Measurements from ENCODE around the gene KCNH3. TPM values are rescaled to one million over a fixed set of nuclear protein-coding genes. Genes with fewer than 3 reads are reported as not detected.

KCNH3 gene, protein sequence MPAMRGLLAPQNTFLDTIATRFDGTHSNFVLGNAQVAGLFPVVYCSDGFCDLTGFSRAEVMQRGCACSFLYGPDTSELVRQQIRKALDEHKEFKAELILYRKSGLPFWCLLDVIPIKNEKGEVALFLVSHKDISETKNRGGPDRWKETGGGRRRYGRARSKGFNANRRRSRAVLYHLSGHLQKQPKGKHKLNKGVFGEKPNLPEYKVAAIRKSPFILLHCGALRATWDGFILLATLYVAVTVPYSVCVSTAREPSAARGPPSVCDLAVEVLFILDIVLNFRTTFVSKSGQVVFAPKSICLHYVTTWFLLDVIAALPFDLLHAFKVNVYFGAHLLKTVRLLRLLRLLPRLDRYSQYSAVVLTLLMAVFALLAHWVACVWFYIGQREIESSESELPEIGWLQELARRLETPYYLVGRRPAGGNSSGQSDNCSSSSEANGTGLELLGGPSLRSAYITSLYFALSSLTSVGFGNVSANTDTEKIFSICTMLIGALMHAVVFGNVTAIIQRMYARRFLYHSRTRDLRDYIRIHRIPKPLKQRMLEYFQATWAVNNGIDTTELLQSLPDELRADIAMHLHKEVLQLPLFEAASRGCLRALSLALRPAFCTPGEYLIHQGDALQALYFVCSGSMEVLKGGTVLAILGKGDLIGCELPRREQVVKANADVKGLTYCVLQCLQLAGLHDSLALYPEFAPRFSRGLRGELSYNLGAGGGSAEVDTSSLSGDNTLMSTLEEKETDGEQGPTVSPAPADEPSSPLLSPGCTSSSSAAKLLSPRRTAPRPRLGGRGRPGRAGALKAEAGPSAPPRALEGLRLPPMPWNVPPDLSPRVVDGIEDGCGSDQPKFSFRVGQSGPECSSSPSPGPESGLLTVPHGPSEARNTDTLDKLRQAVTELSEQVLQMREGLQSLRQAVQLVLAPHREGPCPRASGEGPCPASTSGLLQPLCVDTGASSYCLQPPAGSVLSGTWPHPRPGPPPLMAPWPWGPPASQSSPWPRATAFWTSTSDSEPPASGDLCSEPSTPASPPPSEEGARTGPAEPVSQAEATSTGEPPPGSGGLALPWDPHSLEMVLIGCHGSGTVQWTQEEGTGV
- not detected in 2 replicates for total RNA-seq (2014; rRNA removed; shearing (Covaris generic); ENCODE audit: low replicate concordance)

DNA sequence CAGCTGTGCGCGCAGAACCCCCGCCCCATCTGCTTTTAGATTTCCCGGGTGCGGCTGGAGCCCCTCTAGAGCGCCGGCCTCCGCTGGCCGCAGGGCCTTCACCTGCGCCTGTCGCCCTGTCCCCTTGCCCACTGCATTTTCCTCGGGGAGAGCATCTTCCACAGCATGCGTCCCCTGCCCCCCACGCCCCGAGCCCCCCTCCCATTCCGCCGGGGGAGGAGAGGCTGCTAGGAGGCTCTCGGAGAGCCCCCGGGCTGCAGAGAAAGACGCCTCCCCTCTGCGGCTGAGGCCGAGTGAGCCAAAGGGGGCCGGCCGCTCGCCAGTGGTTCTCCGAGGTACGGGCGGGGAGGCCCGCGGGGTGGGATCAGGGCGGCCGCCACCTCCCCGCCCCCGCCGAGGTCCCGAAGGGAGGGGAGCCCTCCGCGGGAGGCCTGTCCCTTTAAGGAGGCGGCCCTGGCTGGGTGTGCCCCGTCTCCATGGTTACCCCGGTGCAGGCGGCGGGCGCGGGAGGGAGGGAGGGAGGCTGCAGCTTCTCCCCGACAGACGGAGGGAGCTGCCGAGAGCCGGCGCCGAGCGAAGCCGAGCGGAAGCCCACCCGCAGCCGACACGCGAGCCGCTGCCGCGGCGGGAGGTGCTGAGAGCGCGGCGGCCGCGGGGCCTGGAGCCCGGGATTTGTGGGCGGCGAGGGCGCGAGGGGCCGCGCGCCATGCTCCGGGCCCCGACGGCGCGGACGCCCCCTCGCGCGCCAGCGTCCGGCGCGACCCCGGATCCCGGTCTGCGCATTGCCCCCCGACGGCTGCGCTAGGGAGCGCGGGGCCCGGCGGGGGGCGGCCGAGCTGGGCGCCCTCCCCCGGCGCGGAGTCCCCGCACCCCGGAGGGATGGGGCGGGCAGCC is at the start of gene KCNH3:
KCNH3 (plus strand) TSS at position 521 of the 894 bp plus-strand sequence. CDS start 387 bp downstream, outside the sequence.
- Histone ChIP-seq H3K9me3 (ENCODE audit: low read length) (no peaks in the 10 kb centered on the region), H3K4me3 (ENCODE audit: low read length) (peak within 1 kb of the TSS; percentile 60; the same call in 1 of the 2 replicates), H3K9me2 (replicated peaks; ENCODE audit: insufficient read depth, low read length) (no peaks in the 10 kb centered on the region), H3K79me2 (ENCODE audit: low read length) (no peaks in the 10 kb centered on the region), H3K4me2 (ENCODE audit: low read depth, low read length, poor library complexity, severe bottlenecking) (peak within 1 kb of the TSS; percentile 53), H3K27ac (ENCODE audit: low read length) (no peak within 1 kb of the TSS), H4K20me1 (ENCODE audit: insufficient read depth, low read depth, low read length) (0 out of 2 replicates have a peak, but pooled peaks cover 3% of the 10 kb centered on the region), H3K4me1 (ENCODE audit: low read length) (peaks cover 31% of the 10 kb centered on the region), H3K36me3 (ENCODE audit: insufficient read depth, low read length) (no peaks in the 10 kb centered on the region), H3K27me3 (ENCODE audit: low read length) (no peaks in the 10 kb centered on the region), H3K9ac (ENCODE audit: low read length) (peak within 1 kb of the TSS; percentile 30; the same call in 1 of the 2 replicates), H2AFZ (ENCODE audit: low read length) (no peak within 1 kb of the TSS)
- DNase-seq = peak; percentile 83

DNA sequence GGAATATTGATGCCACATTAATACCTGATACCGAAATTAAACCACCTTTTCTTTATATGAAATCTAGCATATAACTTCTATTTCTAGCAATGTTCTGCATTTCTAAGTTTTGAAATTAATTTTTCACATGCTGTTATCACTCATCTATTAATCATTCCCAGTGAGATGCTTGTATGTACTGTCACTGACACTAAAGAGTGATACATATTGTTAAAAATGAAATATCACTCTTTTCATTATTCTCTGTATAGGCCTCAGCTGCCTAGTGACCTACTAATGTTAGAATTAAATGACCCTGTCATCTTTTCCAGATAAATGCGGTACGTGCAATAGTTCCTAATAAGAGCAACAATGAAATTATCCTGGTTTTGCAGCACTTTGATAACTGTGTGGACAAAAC is 49.7 kb upstream of the KCNH3 start:
- DNase-seq = no peak
- Histone ChIP-seq H3K27me3 (ENCODE audit: low read length) (no peaks in the 10 kb centered on the region), H3K36me3 (ENCODE audit: insufficient read depth, low read length) (peaks cover 4% of the 10 kb centered on the region; the same call in 1 of the 2 replicates), H3K9me3 (ENCODE audit: low read length) (no peaks in the 10 kb centered on the region), H3K27ac (ENCODE audit: low read length) (no peak overlapping the region), H3K4me1 (ENCODE audit: low read length) (no peaks in the 10 kb centered on the region), H3K79me2 (ENCODE audit: low read length) (peaks cover 34% of the 10 kb centered on the region; the same call in 1 of the 2 replicates), H3K4me3 (ENCODE audit: low read length) (no peak overlapping the region), H3K9ac (ENCODE audit: low read length) (no peak overlapping the region), H4K20me1 (ENCODE audit: insufficient read depth, low read depth, low read length) (no peaks in the 10 kb centered on the region), H3K9me2 (replicated peaks; ENCODE audit: insufficient read depth, low read length) (no peaks in the 10 kb centered on the region), H2AFZ (ENCODE audit: low read length) (no peak overlapping the region), H3K4me2 (ENCODE audit: low read depth, low read length, poor library complexity, severe bottlenecking) (no peak overlapping the region)

DNA sequence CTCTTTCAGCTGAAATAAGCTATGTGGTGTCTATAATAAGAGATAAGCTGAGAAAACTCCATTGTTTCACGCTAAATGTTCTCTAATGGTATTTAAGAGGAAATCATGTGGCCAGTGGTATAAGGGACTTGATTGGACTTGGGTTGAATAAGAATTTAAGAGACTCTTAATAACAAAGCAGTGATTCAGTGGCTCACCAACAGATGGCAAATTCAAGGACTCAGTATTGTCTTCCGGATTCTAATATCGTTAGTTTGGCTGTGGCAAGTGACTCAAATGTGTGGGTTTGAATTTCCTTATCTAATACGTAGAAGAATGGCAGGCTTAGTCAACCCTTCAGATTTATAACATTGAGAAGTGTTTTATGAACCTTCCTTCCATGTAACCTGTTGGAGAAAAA is 49.1 kb upstream of the KCNH3 start:
- no peak overlapping the region for H2AFZ ChIP-seq (ENCODE audit: low read length)
- no peaks in the 10 kb centered on the region for H3K9me3 ChIP-seq (ENCODE audit: low read length)
- no peaks in the 10 kb centered on the region for H3K9me2 ChIP-seq (replicated peaks; ENCODE audit: insufficient read depth, low read length)
- H3K79me2 ChIP-seq (ENCODE audit: low read length) = peaks cover 29% of the 10 kb centered on the region; the same call in 1 of the 2 replicates
- H3K27me3 ChIP-seq (ENCODE audit: low read length) = no peaks in the 10 kb centered on the region
- no peaks in the 10 kb centered on the region for H3K4me1 ChIP-seq (ENCODE audit: low read length)
- peaks cover 10% of the 10 kb centered on the region; the same call in 1 of the 2 replicates for H3K36me3 ChIP-seq (ENCODE audit: insufficient read depth, low read length)
- H3K4me3 ChIP-seq (ENCODE audit: low read length) = no peak overlapping the region
- H3K9ac ChIP-seq (ENCODE audit: low read length) = no peak overlapping the region
- no peaks in the 10 kb centered on the region for H4K20me1 ChIP-seq (ENCODE audit: insufficient read depth, low read depth, low read length)
- H3K27ac ChIP-seq (ENCODE audit: low read length) = no peak overlapping the region
- DNase-seq = no peak
- H3K4me2 ChIP-seq (ENCODE audit: low read depth, low read length, poor library complexity, severe bottlenecking) = no peak overlapping the region

DNA sequence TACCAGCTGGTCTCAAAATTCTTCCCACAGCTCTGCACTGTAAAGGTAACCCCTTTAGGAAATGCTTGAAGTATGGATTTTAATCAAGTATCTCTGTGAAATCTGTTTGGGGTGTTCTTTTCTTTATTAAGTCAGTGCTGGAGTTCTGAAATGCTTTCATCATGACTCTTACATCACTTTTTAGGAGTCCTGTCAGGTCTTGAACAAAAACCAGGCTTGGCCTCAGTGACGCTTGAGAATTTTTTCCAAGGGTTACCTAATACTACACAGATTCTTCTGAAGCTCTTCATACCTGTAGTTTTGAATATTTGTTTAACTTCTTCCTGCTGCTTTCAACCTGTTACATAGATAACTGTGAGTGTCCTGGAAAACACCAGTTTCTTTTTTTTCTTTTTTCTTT is 47.0 kb upstream of the KCNH3 start:
- Histone ChIP-seq H3K4me1 (ENCODE audit: low read length) (no peaks in the 10 kb centered on the region), H3K4me3 (ENCODE audit: low read length) (no peak overlapping the region), H3K9me3 (ENCODE audit: low read length) (no peaks in the 10 kb centered on the region), H2AFZ (ENCODE audit: low read length) (no peak overlapping the region), H3K79me2 (ENCODE audit: low read length) (peaks cover 22% of the 10 kb centered on the region; the same call in 1 of the 2 replicates), H3K27me3 (ENCODE audit: low read length) (no peaks in the 10 kb centered on the region), H3K36me3 (ENCODE audit: insufficient read depth, low read length) (peaks cover 28% of the 10 kb centered on the region; the same call in 1 of the 2 replicates), H3K9me2 (replicated peaks; ENCODE audit: insufficient read depth, low read length) (no peaks in the 10 kb centered on the region), H4K20me1 (ENCODE audit: insufficient read depth, low read depth, low read length) (no peaks in the 10 kb centered on the region), H3K9ac (ENCODE audit: low read length) (no peak overlapping the region), H3K4me2 (ENCODE audit: low read depth, low read length, poor library complexity, severe bottlenecking) (no peak overlapping the region), H3K27ac (ENCODE audit: low read length) (no peak overlapping the region)
- DNase-seq = no peak

DNA sequence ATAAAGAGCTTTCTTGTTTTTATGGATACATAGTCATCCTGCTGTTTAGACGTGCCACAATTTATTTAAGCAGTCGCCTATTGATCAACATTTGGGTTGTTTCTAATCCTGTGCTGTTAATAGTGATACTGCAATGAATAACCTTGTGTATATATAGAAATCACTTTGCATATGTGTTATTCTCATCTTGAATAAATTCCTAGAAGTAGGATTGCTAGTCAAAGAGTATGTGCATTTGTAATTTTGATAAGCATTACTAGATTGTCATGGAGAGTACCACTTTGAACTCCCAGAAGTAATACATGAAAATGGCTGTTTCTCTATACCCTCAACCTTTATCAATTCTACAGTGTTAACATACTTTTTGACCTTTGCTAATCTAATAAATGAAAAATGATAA is 44.9 kb upstream of the KCNH3 start:
- Histone ChIP-seq H3K4me1 (ENCODE audit: low read length) (no peaks in the 10 kb centered on the region), H3K36me3 (ENCODE audit: insufficient read depth, low read length) (peaks cover 36% of the 10 kb centered on the region; the same call in 1 of the 2 replicates), H3K27ac (ENCODE audit: low read length) (no peak overlapping the region), H2AFZ (ENCODE audit: low read length) (no peak overlapping the region), H3K9me2 (replicated peaks; ENCODE audit: insufficient read depth, low read length) (no peaks in the 10 kb centered on the region), H3K27me3 (ENCODE audit: low read length) (no peaks in the 10 kb centered on the region), H4K20me1 (ENCODE audit: insufficient read depth, low read depth, low read length) (no peaks in the 10 kb centered on the region), H3K4me2 (ENCODE audit: low read depth, low read length, poor library complexity, severe bottlenecking) (no peak overlapping the region), H3K4me3 (ENCODE audit: low read length) (no peak overlapping the region), H3K79me2 (ENCODE audit: low read length) (peaks cover 22% of the 10 kb centered on the region; the same call in 1 of the 2 replicates), H3K9ac (ENCODE audit: low read length) (no peak overlapping the region), H3K9me3 (ENCODE audit: low read length) (no peaks in the 10 kb centered on the region)
- no peak for DNase-seq

DNA sequence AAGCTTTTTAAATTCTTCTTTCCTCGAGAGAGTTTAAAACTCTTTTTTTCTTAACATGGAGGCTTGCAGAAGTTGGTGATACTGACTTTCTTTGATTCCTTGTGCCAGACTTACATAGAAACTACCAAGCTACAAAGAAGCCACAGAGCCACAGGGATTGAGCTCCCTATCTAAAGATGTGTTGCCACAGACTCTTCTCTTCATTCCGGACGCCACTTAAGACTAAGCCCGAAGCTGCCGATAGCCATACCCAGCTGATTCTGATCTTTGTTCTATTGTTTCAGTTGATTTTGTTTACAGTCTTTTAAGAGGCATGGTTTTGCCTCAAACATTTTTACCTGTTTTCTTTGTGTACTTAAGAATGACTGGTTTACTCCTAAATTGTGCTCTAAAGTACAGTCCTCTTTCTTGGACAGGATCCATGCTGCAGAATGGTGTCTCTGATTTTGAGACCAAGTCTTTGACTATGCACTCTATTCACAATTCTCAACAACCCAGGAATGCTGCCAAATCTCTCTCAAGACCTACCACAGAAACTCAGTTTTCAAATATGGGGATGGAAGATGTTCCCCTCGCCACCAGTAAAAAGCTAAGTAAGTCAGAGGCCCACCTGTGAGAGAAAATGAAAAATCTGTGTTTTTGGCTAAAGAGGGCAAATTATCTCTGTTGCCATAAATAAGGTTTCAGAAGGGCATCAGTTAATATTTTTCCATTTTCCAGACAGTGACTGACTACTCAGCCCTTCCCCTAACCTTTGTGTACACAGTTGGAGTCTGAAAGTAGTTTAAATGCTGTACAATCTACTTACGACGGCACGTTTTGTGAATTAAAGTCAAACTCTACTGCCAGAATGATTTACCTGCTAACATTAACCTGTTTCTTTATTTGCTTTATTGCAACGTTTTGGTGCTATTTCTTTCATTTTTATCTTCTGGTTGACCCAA is 42.1 kb upstream of the KCNH3 start:
- peaks cover 9% of the 10 kb centered on the region; the same call in 1 of the 2 replicates for H3K79me2 ChIP-seq (ENCODE audit: low read length)
- no peaks in the 10 kb centered on the region for H4K20me1 ChIP-seq (ENCODE audit: insufficient read depth, low read depth, low read length)
- H3K9me2 ChIP-seq (replicated peaks; ENCODE audit: insufficient read depth, low read length) = no peaks in the 10 kb centered on the region
- H3K27ac ChIP-seq (ENCODE audit: low read length) = no peak overlapping the region
- H3K4me1 ChIP-seq (ENCODE audit: low read length) = no peaks in the 10 kb centered on the region
- no peak for DNase-seq
- peaks cover 53% of the 10 kb centered on the region; the same call in 1 of the 2 replicates for H3K36me3 ChIP-seq (ENCODE audit: insufficient read depth, low read length)
- H2AFZ ChIP-seq (ENCODE audit: low read length) = no peak overlapping the region
- H3K9me3 ChIP-seq (ENCODE audit: low read length) = no peaks in the 10 kb centered on the region
- no peak overlapping the region for H3K4me3 ChIP-seq (ENCODE audit: low read length)
- H3K4me2 ChIP-seq (ENCODE audit: low read depth, low read length, poor library complexity, severe bottlenecking) = no peak overlapping the region
- H3K27me3 ChIP-seq (ENCODE audit: low read length) = no peaks in the 10 kb centered on the region
- no peak overlapping the region for H3K9ac ChIP-seq (ENCODE audit: low read length)
